HEK293 (cell line): ENCODE results near the gene KIF26B.

ENCODE experiments used
- CTCF ChIA-PET: fragments of 350-600 bp; formaldehyde crosslinking; extraction: SDS; loops from one replicate; lab custom pipeline; 2021; ENCODE audit warnings: antibody characterized with exemption; lab: Yijun Ruan, JAX
- POLR2A ChIA-PET: fragments of 300-600 bp; formaldehyde crosslinking; extraction: SDS; loops from one replicate; lab custom pipeline; 2020; ENCODE audit warnings: antibody characterized with exemption, inconsistent platforms; lab: Yijun Ruan, JAX
- H3K27ac ChIP-seq: fragments of 200-500 bp; sonication (Bioruptor generic); 2 replicates; pipeline ENCODE4 v1.5.1; 2014; ENCODE audit warnings: low read depth, low read length, control low read depth, inconsistent platforms; ENCODE audit errors: extremely low read depth
- H3K36me3 ChIP-seq, 2 experiments: fragments of 200-500 bp in 1 of 2; sonication (Bioruptor generic) in 1 of 2; 1 replicate in 1 of 2; 2 replicates in 1 of 2; pipeline ENCODE4 v1.5.1; 2014 to 2017; ENCODE audit warnings: inconsistent platforms in 2 of 2, low read length in 2 of 2; ENCODE audit not compliant: control insufficient read depth in 2 of 2, insufficient read depth in 1 of 2
- H3K4me1 ChIP-seq: fragments of 200-500 bp; sonication (Bioruptor generic); 2 replicates; pipeline ENCODE4 v1.5.1; 2014; ENCODE audit warnings: mild to moderate bottlenecking, low read length, inconsistent platforms; ENCODE audit not compliant: control insufficient read depth, insufficient read depth
- H3K4me3 ChIP-seq: 2 replicates; pipeline ENCODE4 v1.5.1; 2011; ENCODE audit warnings: low read depth, mild to moderate bottlenecking, control low read depth, low read length, moderate library complexity
- H3K9me3 ChIP-seq: fragments of 200-500 bp; sonication (Bioruptor generic); 2 replicates; pipeline ENCODE4 v1.5.1; 2014; ENCODE audit warnings: low read depth, low read length, inconsistent platforms; ENCODE audit not compliant: control insufficient read depth, insufficient read depth
- BCL11B ChIP-seq: fragments of 450-650 bp; formaldehyde crosslinking; IDR thresholded peaks from 2 replicates; pipeline ENCODE4 v1.5.1; 2016; ENCODE audit warnings: low read depth, missing biosample characterization, missing genetic modification characterization
- GLIS1 ChIP-seq: fragments of 450-650 bp; formaldehyde crosslinking; IDR thresholded peaks from 2 replicates; pipeline ENCODE4 v1.5.1; 2016; ENCODE audit warnings: missing biosample characterization, missing genetic modification characterization
- OSR2 ChIP-seq: fragments of 450-650 bp; formaldehyde crosslinking; IDR thresholded peaks from 2 replicates; pipeline ENCODE4 v1.5.1; 2016; ENCODE audit warnings: missing biosample characterization, missing genetic modification characterization
- PRDM10 ChIP-seq: fragments of 450-650 bp; formaldehyde crosslinking; IDR thresholded peaks from 2 replicates; pipeline ENCODE4 v1.5.1; 2016; ENCODE audit warnings: missing biosample characterization, missing genetic modification characterization
- SP3 ChIP-seq: fragments of 450-650 bp; formaldehyde crosslinking; IDR thresholded peaks from 2 replicates; pipeline ENCODE4 v1.5.1; 2016; ENCODE audit warnings: missing biosample characterization, missing genetic modification characterization
- TRIM28 ChIP-seq: IDR thresholded peaks from 2 replicates; pipeline ENCODE4 v1.6.1; 2011; ENCODE audit warnings: low read length, control low read depth, borderline replicate concordance
- ZNF112 ChIP-seq: fragments of 450-650 bp; formaldehyde crosslinking; IDR thresholded peaks from 2 replicates; pipeline ENCODE4 v1.5.0; 2017; ENCODE audit warnings: missing biosample characterization, missing genetic modification characterization
- ZNF133 ChIP-seq: fragments of 450-650 bp; formaldehyde crosslinking; IDR thresholded peaks from 2 replicates; pipeline ENCODE4 v1.5.1; 2016; ENCODE audit warnings: missing biosample characterization, missing genetic modification characterization
- ZNF155 ChIP-seq: fragments of 450-650 bp; formaldehyde crosslinking; IDR thresholded peaks from 2 replicates; pipeline ENCODE4 v1.5.1; 2016; ENCODE audit warnings: missing biosample characterization, missing genetic modification characterization
- ZNF169 ChIP-seq: fragments of 450-650 bp; formaldehyde crosslinking; IDR thresholded peaks from 2 replicates; pipeline ENCODE4 v1.5.1; 2016; ENCODE audit warnings: missing biosample characterization, missing genetic modification characterization
- ZNF175 ChIP-seq: fragments of 450-650 bp; formaldehyde crosslinking; IDR thresholded peaks from 2 replicates; pipeline ENCODE4 v1.5.1; 2016; ENCODE audit warnings: missing biosample characterization, missing genetic modification characterization
- ZNF354C ChIP-seq: fragments of 450-650 bp; formaldehyde crosslinking; IDR thresholded peaks from 2 replicates; pipeline ENCODE4 v1.5.1; 2016; ENCODE audit warnings: missing biosample characterization, missing genetic modification characterization, low read depth, borderline replicate concordance
- ZNF416 ChIP-seq: fragments of 450-650 bp; formaldehyde crosslinking; IDR thresholded peaks from 2 replicates; pipeline ENCODE4 v1.5.1; 2016; ENCODE audit warnings: missing biosample characterization, missing genetic modification characterization
- ZNF571 ChIP-seq: fragments of 450-650 bp; formaldehyde crosslinking; IDR thresholded peaks from 2 replicates; pipeline ENCODE4 v1.5.0; 2017; ENCODE audit warnings: missing biosample characterization, missing genetic modification characterization
- ZNF624 ChIP-seq: fragments of 450-650 bp; formaldehyde crosslinking; IDR thresholded peaks from 2 replicates; pipeline ENCODE4 v1.5.1; 2017; ENCODE audit warnings: missing biosample characterization, missing genetic modification characterization
- ZNF791 ChIP-seq: fragments of 450-650 bp; formaldehyde crosslinking; IDR thresholded peaks from 2 replicates; pipeline ENCODE4 v1.5.1; 2016; ENCODE audit warnings: missing biosample characterization, missing genetic modification characterization
- TF ChIP-seq, protein P1 (sequence below): fragments of 450-650 bp; formaldehyde crosslinking; IDR thresholded peaks from 2 replicates; pipeline ENCODE4 v1.5.1; 2017; ENCODE audit warnings: missing biosample characterization, mild to moderate bottlenecking, missing genetic modification characterization, moderate library complexity
- TF ChIP-seq, protein P2 (sequence below): fragments of 450-650 bp; formaldehyde crosslinking; IDR thresholded peaks from 2 replicates; pipeline ENCODE4 v1.5.1; 2016; ENCODE audit warnings: missing biosample characterization, missing genetic modification characterization

Gene KIF26B

GRCh38 chr1:245179706-245180105 is 24.9 kb downstream of the KIF26B start (continued):
- no peak for TF ChIP-seq PRDM10 (tag by site-specific recombination)
- TF ChIP-seq TRIM28 = no peak
- TF ChIP-seq OSR2 (tag by site-specific recombination) = no peak
- no peak for TF ChIP-seq ZNF354C (tag by site-specific recombination)
- TF ChIP-seq, protein P1, sequence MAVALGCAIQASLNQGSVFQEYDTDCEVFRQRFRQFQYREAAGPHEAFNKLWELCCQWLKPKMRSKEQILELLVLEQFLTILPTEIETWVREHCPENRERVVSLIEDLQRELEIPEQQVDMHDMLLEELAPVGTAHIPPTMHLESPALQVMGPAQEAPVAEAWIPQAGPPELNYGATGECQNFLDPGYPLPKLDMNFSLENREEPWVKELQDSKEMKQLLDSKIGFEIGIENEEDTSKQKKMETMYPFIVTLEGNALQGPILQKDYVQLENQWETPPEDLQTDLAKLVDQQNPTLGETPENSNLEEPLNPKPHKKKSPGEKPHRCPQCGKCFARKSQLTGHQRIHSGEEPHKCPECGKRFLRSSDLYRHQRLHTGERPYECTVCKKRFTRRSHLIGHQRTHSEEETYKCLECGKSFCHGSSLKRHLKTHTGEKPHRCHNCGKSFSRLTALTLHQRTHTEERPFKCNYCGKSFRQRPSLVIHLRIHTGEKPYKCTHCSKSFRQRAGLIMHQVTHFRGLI (tag by site-specific recombination) = no peak
- no peak for TF ChIP-seq ZNF791 (tag by site-specific recombination)
- TF ChIP-seq ZNF155 = no peak
- no peak for TF ChIP-seq ZNF169 (tag by site-specific recombination)
- TF ChIP-seq, all 188 proteins: peak for 0

DNA sequence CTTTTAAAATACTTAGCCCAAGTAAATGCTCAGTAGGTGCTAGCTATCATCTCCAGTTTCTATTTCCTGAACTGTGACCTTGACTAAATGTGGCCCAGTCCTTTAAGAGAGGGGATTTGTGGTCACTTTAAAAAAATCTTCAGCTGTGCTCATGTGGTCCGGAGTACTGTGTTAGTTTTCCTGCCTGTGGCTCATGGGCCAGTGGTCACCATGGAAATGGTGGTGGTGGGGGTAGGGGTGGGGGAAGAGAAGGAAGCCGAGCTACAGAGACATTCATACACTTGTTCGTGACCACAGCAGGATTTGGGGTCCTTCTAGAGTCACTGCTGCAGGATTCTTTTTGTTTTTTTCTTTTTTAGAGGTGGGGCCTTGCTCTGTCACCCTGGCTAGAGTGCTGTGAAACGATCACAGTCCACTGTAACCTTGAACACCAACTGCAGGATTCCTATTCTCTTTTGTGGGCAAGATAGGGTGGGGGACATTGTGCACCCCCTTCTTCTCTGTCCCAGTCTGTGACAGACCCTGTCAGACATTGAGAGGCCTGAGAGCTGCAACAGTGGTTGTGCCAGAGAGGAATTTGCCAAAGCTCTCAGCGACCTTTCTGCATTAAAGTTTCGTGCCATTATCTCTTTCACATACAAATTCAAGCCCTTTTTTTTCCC is 25.8 kb downstream of the KIF26B start:
- Histone ChIP-seq H3K4me3 (no peak overlapping the region), H3K27ac (no peak overlapping the region), H3K4me1 (no peaks in the 10 kb centered on the region)
- TF ChIP-seq ZNF624 (tag by site-specific recombination) = no peak
- no peak for TF ChIP-seq BCL11B (tag by site-specific recombination)
- TF ChIP-seq, all 188 proteins: peak for 0
- POLR2A ChIA-PET = no interaction called here
- Histone ChIP-seq H3K9me3 (no peaks in the 10 kb centered on the region), H3K36me3 (no peaks in the 10 kb centered on the region)
- CTCF ChIA-PET = no interaction called here

GRCh38 chr1:245181158-245181517 is 26.4 kb downstream of the KIF26B start:
- Histone ChIP-seq H3K4me3 (no peak overlapping the region), H3K4me1 (no peaks in the 10 kb centered on the region), H3K9me3 (no peaks in the 10 kb centered on the region), H3K27ac (no peak overlapping the region), H3K36me3 (no peaks in the 10 kb centered on the region)
- POLR2A ChIA-PET = no interaction called here
- no peak for TF ChIP-seq ZNF175 (tag by site-specific recombination)
- TF ChIP-seq ZNF133 = no peak
- no peak for TF ChIP-seq ZNF112 (tag by site-specific recombination)
- TF ChIP-seq, protein P2, sequence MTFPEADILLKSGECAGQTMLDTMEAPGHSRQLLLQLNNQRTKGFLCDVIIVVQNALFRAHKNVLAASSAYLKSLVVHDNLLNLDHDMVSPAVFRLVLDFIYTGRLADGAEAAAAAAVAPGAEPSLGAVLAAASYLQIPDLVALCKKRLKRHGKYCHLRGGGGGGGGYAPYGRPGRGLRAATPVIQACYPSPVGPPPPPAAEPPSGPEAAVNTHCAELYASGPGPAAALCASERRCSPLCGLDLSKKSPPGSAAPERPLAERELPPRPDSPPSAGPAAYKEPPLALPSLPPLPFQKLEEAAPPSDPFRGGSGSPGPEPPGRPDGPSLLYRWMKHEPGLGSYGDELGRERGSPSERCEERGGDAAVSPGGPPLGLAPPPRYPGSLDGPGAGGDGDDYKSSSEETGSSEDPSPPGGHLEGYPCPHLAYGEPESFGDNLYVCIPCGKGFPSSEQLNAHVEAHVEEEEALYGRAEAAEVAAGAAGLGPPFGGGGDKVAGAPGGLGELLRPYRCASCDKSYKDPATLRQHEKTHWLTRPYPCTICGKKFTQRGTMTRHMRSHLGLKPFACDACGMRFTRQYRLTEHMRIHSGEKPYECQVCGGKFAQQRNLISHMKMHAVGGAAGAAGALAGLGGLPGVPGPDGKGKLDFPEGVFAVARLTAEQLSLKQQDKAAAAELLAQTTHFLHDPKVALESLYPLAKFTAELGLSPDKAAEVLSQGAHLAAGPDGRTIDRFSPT (tag by site-specific recombination) = no peak
- no peak for TF ChIP-seq ZNF571 (tag by site-specific recombination)
- TF ChIP-seq ZNF416 = no peak
- no peak for TF ChIP-seq GLIS1 (tag by site-specific recombination)
- no peak for TF ChIP-seq SP3
- CTCF ChIA-PET = no interaction called here
